Measurements from ENCODE around the gene CD82. TPM values are rescaled to one million over a fixed set of nuclear protein-coding genes. Genes with fewer than 3 reads are reported as not detected.

Gene CD82
- total RNA-seq, 4 donors from 2014 or later: 10.2 to 26.3 (median 20.8) TPM

DNA sequence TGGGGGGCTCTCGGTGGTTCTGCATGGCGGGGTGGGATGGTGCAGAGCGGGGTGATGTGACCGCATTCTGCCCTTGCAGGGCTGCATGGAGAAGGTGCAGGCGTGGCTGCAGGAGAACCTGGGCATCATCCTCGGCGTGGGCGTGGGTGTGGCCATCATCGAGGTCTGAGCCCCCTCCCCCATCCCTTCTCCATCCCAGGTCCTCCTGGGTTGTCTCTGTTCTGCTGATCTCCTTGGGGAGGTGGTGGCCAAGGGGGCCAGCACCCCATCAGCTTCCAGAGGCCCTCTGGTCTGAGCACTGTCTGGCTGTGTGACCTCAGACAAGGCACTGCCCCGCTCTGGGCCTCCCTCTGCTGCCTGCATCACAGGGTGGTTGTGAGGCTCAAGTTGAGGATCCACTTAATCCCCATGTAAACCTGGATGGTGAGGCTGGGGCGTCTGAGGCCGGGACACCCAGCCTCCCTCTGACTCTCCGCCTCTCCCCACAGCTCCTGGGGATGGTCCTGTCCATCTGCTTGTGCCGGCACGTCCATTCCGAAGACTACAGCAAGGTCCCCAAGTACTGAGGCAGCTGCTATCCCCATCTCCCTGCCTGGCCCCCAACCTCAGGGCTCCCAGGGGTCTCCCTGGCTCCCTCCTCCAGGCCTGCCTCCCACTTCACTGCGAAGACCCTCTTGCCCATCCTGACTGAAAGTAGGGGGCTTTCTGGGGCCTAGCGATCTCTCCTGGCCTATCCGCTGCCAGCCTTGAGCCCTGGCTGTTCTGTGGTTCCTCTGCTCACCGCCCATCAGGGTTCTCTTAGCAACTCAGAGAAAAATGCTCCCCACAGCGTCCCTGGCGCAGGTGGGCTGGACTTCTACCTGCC, 53.3 kb downstream of the CD82 start:
- H3K4me1 ChIP-seq: no peaks in the 10 kb centered on the region
- DNase-seq: peak; percentile 11 to 14
- no peaks in the 10 kb centered on the region for H3K27me3 ChIP-seq
- H3K9me3 ChIP-seq: no peaks in the 10 kb centered on the region
- no peak overlapping the region for H3K27ac ChIP-seq
- intact Hi-C loops (cut with DNase I; ENCODE audit: low total_unique reads): no loop called here
- no peaks in the 10 kb centered on the region for H3K36me3 ChIP-seq
- TF ChIP-seq, protein P1, sequence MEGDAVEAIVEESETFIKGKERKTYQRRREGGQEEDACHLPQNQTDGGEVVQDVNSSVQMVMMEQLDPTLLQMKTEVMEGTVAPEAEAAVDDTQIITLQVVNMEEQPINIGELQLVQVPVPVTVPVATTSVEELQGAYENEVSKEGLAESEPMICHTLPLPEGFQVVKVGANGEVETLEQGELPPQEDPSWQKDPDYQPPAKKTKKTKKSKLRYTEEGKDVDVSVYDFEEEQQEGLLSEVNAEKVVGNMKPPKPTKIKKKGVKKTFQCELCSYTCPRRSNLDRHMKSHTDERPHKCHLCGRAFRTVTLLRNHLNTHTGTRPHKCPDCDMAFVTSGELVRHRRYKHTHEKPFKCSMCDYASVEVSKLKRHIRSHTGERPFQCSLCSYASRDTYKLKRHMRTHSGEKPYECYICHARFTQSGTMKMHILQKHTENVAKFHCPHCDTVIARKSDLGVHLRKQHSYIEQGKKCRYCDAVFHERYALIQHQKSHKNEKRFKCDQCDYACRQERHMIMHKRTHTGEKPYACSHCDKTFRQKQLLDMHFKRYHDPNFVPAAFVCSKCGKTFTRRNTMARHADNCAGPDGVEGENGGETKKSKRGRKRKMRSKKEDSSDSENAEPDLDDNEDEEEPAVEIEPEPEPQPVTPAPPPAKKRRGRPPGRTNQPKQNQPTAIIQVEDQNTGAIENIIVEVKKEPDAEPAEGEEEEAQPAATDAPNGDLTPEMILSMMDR (IDR thresholded peaks at IDR 0.05): no peak
- no peak for TF ChIP-seq POLR2A (IDR thresholded peaks at IDR 0.05)
- H3K4me3 ChIP-seq: no peak overlapping the region

DNA sequence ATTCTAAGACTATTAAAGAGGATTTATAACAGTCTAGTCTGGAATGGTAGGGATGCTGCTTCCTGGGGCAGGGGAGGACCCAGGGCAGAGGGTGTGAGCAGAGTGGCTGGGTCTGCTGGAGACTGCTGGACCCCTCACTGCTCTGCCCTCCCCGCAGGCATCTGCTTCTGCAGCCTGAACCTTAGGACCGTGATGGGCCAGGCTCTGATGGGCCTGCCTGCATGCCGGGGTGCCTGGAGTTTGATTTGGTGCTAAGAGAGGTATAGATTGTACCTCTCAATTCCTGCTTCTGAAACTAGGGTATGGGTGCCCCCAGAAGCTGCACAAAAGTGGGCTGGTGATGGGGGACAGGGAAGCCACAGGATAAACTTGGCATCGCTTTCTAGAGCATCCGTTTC, 54.9 kb downstream of the CD82 start:
- intact Hi-C loops (cut with DNase I; ENCODE audit: low total_unique reads): loop anchor here (5.0 kb wide), 1 partner anchor 292 kb away; no protein-coding TSS in a partner anchor
- DNase-seq: peak; percentile 7 to 16
- no peak overlapping the region for H3K27ac ChIP-seq
- H3K4me3 ChIP-seq: no peak overlapping the region
- H3K36me3 ChIP-seq: no peaks in the 10 kb centered on the region
- H3K27me3 ChIP-seq: no peaks in the 10 kb centered on the region
- H3K4me1 ChIP-seq: no peaks in the 10 kb centered on the region
- TF ChIP-seq, protein P1 (IDR thresholded peaks at IDR 0.05): no peak
- TF ChIP-seq POLR2A (IDR thresholded peaks at IDR 0.05): no peak
- H3K9me3 ChIP-seq: no peaks in the 10 kb centered on the region

DNA sequence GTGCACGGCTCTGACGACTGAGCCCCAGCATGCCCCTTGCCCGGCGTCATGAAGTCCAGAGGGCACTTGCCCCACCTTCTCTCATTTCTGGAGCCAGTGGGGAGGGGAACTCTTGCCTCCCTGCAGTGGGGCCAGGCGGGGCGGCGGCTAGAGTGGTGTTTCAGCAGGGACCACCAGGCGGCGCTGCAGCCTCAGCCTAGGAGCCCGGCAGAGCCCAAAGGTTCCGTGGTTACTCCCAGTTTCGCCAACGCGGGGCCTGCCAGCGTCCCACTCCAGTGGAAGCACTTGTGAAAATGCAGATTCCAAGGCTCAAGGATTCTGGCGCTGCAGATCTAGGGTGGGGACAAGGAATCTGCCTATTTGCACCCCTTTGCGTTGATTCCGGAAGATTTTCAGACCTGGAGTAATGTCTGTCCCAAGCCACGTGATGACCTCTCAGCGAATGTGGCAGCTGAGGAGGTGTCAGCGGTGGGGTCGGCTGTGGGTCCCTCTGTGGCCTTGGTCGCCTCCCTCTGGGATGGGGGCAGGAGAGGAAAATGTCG, 55.7 kb downstream of the CD82 start:
- intact Hi-C loops (cut with DNase I; ENCODE audit: low total_unique reads): loop anchor here (5.0 kb wide), 1 partner anchor 291 kb away; no protein-coding TSS in a partner anchor
- no peaks in the 10 kb centered on the region for H3K4me1 ChIP-seq
- no peaks in the 10 kb centered on the region for H3K36me3 ChIP-seq
- H3K27ac ChIP-seq: no peak overlapping the region
- H3K9me3 ChIP-seq: no peaks in the 10 kb centered on the region
- DNase-seq: peak; percentile 72 to 82
- H3K4me3 ChIP-seq: no peak overlapping the region
- H3K27me3 ChIP-seq: no peaks in the 10 kb centered on the region
- TF ChIP-seq POLR2A (IDR thresholded peaks at IDR 0.05): peak in 1 of 2 donors; percentile 13
- TF ChIP-seq, protein P1 (IDR thresholded peaks at IDR 0.05): peak; percentile 92 to 99 (median 96)

DNA sequence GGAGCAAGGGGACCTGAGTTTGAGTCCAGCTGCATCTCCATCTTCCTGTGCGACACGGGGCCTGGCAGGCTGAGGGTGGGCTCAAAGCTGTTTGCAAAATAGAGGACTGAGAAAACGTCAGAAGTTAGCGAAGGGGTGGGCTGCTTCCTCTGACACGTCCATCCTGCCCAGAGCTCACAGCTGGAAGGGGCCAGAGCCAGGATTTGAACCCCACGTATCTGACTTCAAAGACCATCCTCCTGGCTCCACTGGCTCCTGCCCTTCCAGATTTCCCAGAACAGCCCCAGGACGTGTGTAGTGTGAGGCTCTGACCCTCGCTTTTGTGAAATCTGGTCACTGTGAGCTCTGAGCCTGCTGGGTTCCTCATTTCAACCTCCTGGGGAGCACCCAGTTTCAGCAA, 56.3 kb downstream of the CD82 start:
- H3K27me3 ChIP-seq: no peaks in the 10 kb centered on the region
- no peaks in the 10 kb centered on the region for H3K36me3 ChIP-seq
- H3K27ac ChIP-seq: no peak overlapping the region
- no peaks in the 10 kb centered on the region for H3K9me3 ChIP-seq
- DNase-seq: peak in 1 of 2 donors; percentile 8
- no peak overlapping the region for H3K4me3 ChIP-seq
- TF ChIP-seq, protein P1 (IDR thresholded peaks at IDR 0.05): no peak
- no peak for TF ChIP-seq POLR2A (IDR thresholded peaks at IDR 0.05)
- H3K4me1 ChIP-seq: no peaks in the 10 kb centered on the region
- intact Hi-C loops (cut with DNase I; ENCODE audit: low total_unique reads): loop anchor here (5.0 kb wide), 1 partner anchor 291 kb away; no protein-coding TSS in a partner anchor

DNA sequence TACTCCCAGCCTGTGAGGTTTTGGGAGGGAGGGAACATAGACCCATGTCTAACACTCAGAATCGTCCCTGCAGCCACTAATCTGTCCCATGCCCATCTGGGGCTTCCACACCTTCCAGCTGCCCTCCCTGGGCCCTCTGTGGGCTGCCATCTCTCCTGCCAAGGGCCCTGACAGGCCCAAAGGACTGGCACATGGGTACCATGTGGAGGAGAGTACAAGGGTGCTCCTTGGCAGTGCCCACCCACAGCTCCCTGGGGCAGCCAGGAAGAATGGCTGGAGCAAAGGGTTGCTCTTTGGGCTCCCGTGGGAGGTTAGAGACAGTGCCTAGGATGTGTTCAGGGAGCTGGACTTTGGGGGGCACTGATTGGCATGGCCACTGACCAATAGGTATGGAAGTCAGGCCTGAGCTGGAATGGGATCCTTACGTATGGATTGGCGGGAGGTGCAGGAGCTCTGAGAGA, 56.8 kb downstream of the CD82 start:
- Histone ChIP-seq H3K36me3 (no peaks in the 10 kb centered on the region), H3K9me3 (no peaks in the 10 kb centered on the region), H3K27me3 (no peaks in the 10 kb centered on the region), H3K4me1 (no peaks in the 10 kb centered on the region), H3K27ac (no peak overlapping the region), H3K4me3 (no peak overlapping the region)
- TF ChIP-seq, protein P1 (IDR thresholded peaks at IDR 0.05): no peak
- no peak for TF ChIP-seq POLR2A (IDR thresholded peaks at IDR 0.05)
- intact Hi-C loops (cut with DNase I; ENCODE audit: low total_unique reads): loop anchor here (5.0 kb wide), 1 partner anchor 290 kb away; no protein-coding TSS in a partner anchor
- peak; percentile 10 to 11 for DNase-seq
